SJSA1 (cell line): ENCODE data around the gene POU2F3. TPM values are rescaled to one million over a fixed set of nuclear protein-coding genes. Genes with fewer than 3 reads are reported as not detected.

Source experiments
- DNase-seq, 2 experiments: peaks; one replicate each; pipeline ENCODE4 v3.0.0-alpha.2; 2015 to 2020; ENCODE audit warnings: low spot score in 2 of 2, low read depth in 1 of 2
- H3K27ac ChIP-seq: fragments of 250-450 bp; sonication (Bioruptor Pico); 2 replicates; pipeline ENCODE4 v1.5.1; 2020; ENCODE audit warnings: mild to moderate bottlenecking, moderate library complexity
- H3K27me3 ChIP-seq: fragments of 250-450 bp; sonication (Bioruptor Pico); replicated peaks from 2 replicates; pipeline ENCODE4 v1.5.1; 2020; ENCODE audit warnings: mild to moderate bottlenecking, moderate library complexity
- H3K36me3 ChIP-seq: fragments of 250-450 bp; sonication (Bioruptor Pico); 2 replicates; pipeline ENCODE4 v1.5.1; 2020; ENCODE audit warnings: mild to moderate bottlenecking
- H3K4me1 ChIP-seq: fragments of 250-450 bp; sonication (Bioruptor Pico); replicated peaks from 2 replicates; pipeline ENCODE4 v1.6.1; 2021; ENCODE audit warnings: mild to moderate bottlenecking
- H3K4me3 ChIP-seq: fragments of 250-450 bp; sonication (Bioruptor Pico); 2 replicates; pipeline ENCODE4 v1.5.1; 2020; ENCODE audit warnings: mild to moderate bottlenecking
- H3K9me3 ChIP-seq: fragments of 250-450 bp; sonication (Bioruptor Pico); replicated peaks from 2 replicates; pipeline ENCODE4 v1.5.1; 2020; ENCODE audit warnings: mild to moderate bottlenecking
- total RNA-seq: library from RNA; depleted of rRNA; stranded (reverse); fragments of >200 nt; shearing (Covaris generic); gene quantifications from 2 replicates; pipeline ENCODE4 v1.2.3, GENCODE V29; 2014

POU2F3 gene
- total RNA-seq, 1 experiment from 2014 or later, result not detected

GRCh38 chr11:120339394-120339890 lies 99.5 kb downstream of the POU2F3 start:
- Histone ChIP-seq H3K4me3 (peak overlapping the region; percentile 9; the same call in 1 of the 2 replicates), H3K27me3 (no peaks in the 10 kb centered on the region), H3K9me3 (no peaks in the 10 kb centered on the region), H3K36me3 (peaks cover 5% of the 10 kb centered on the region), H3K27ac (0 out of 2 replicates have a peak overlapping the region, but pooled peaks have one; percentile 9), H3K4me1 (peaks cover 15% of the 10 kb centered on the region)
- peak in 1 of 2 experiments; percentile 49 for DNase-seq

GRCh38 chr11:120340529-120340928 lies 100.6 kb downstream of the POU2F3 start:
- H3K4me3 ChIP-seq, result no peak overlapping the region
- H3K27ac ChIP-seq, result no peak overlapping the region
- no peak for DNase-seq
- no peaks in the 10 kb centered on the region for H3K27me3 ChIP-seq
- H3K9me3 ChIP-seq, result no peaks in the 10 kb centered on the region
- H3K4me1 ChIP-seq, result peaks cover 21% of the 10 kb centered on the region
- peaks cover 5% of the 10 kb centered on the region for H3K36me3 ChIP-seq

GRCh38 chr11:120342226-120342625 lies 102.3 kb downstream of the POU2F3 start:
- Histone ChIP-seq H3K4me1 (peaks cover 21% of the 10 kb centered on the region), H3K27ac (no peak overlapping the region), H3K9me3 (no peaks in the 10 kb centered on the region), H3K4me3 (no peak overlapping the region), H3K36me3 (no peaks in the 10 kb centered on the region), H3K27me3 (no peaks in the 10 kb centered on the region)
- no peak for DNase-seq

- peaks cover 21% of the 10 kb centered on the region for H3K4me1 ChIP-seq
- H3K4me3 ChIP-seq, result no peak overlapping the region
- H3K36me3 ChIP-seq, result no peaks in the 10 kb centered on the region
- no peaks in the 10 kb centered on the region for H3K27me3 ChIP-seq
- H3K27ac ChIP-seq, result no peak overlapping the region
- H3K9me3 ChIP-seq, result no peaks in the 10 kb centered on the region
- no peak for DNase-seq
Measured at GRCh38 chr11:120342678-120343077, 102.7 kb downstream of the POU2F3 start.

- H3K4me1 ChIP-seq, result peaks cover 21% of the 10 kb centered on the region
Measured at GRCh38 chr11:120343429-120343828, 103.5 kb downstream of the POU2F3 start.

GRCh38 chr11:120344302-120345004 lies 104.5 kb downstream of the POU2F3 start:
- Histone ChIP-seq H3K9me3 (no peaks in the 10 kb centered on the region), H3K4me3 (no peak overlapping the region), H3K4me1 (peaks cover 21% of the 10 kb centered on the region), H3K27ac (no peak overlapping the region), H3K27me3 (no peaks in the 10 kb centered on the region), H3K36me3 (no peaks in the 10 kb centered on the region)
- peak in 1 of 2 experiments; percentile 35 for DNase-seq

More at GRCh38 chr11:120343429-120343828, 103.5 kb downstream of the POU2F3 start:
- Histone ChIP-seq H3K4me3 (no peak overlapping the region), H3K9me3 (no peaks in the 10 kb centered on the region), H3K27me3 (no peaks in the 10 kb centered on the region), H3K27ac (no peak overlapping the region), H3K36me3 (no peaks in the 10 kb centered on the region)
- DNase-seq, result no peak

GRCh38 chr11:120346233-120346632 lies 106.3 kb downstream of the POU2F3 start:
- Histone ChIP-seq H3K9me3 (no peaks in the 10 kb centered on the region), H3K4me3 (no peak overlapping the region), H3K27me3 (no peaks in the 10 kb centered on the region), H3K27ac (no peak overlapping the region), H3K36me3 (no peaks in the 10 kb centered on the region), H3K4me1 (peaks cover 8% of the 10 kb centered on the region)
- no peak for DNase-seq

GRCh38 chr11:120350637-120351036 lies 110.7 kb downstream of the POU2F3 start:
- no peak overlapping the region for H3K27ac ChIP-seq
- H3K36me3 ChIP-seq, result no peaks in the 10 kb centered on the region
- no peaks in the 10 kb centered on the region for H3K27me3 ChIP-seq
- no peaks in the 10 kb centered on the region for H3K4me1 ChIP-seq
- H3K4me3 ChIP-seq, result no peak overlapping the region
- no peak for DNase-seq
- no peaks in the 10 kb centered on the region for H3K9me3 ChIP-seq

- H3K4me1 ChIP-seq, result no peaks in the 10 kb centered on the region
- no peak overlapping the region for H3K27ac ChIP-seq
- H3K4me3 ChIP-seq, result no peak overlapping the region
- no peaks in the 10 kb centered on the region for H3K9me3 ChIP-seq
- H3K27me3 ChIP-seq, result no peaks in the 10 kb centered on the region
- H3K36me3 ChIP-seq, result no peaks in the 10 kb centered on the region
- DNase-seq, result no peak
Measured at GRCh38 chr11:120352405-120352804, 112.5 kb downstream of the POU2F3 start.

- Histone ChIP-seq H3K27ac (no peak overlapping the region), H3K9me3 (no peaks in the 10 kb centered on the region), H3K27me3 (no peaks in the 10 kb centered on the region), H3K36me3 (no peaks in the 10 kb centered on the region), H3K4me3 (no peak overlapping the region), H3K4me1 (no peaks in the 10 kb centered on the region)
- DNase-seq, result no peak
Measured at GRCh38 chr11:120354068-120354467, 114.1 kb downstream of the POU2F3 start.

GRCh38 chr11:120354779-120355178 lies 114.8 kb downstream of the POU2F3 start:
- no peak overlapping the region for H3K4me3 ChIP-seq
- H3K27ac ChIP-seq, result no peak overlapping the region
- H3K4me1 ChIP-seq, result no peaks in the 10 kb centered on the region
- no peaks in the 10 kb centered on the region for H3K36me3 ChIP-seq
- no peak for DNase-seq
- H3K27me3 ChIP-seq, result no peaks in the 10 kb centered on the region
- H3K9me3 ChIP-seq, result no peaks in the 10 kb centered on the region

- H3K4me3 ChIP-seq, result no peak overlapping the region
- H3K9me3 ChIP-seq, result no peaks in the 10 kb centered on the region
- DNase-seq, result no peak
- H3K27me3 ChIP-seq, result no peaks in the 10 kb centered on the region
- no peaks in the 10 kb centered on the region for H3K4me1 ChIP-seq
- H3K27ac ChIP-seq, result no peak overlapping the region
- H3K36me3 ChIP-seq, result no peaks in the 10 kb centered on the region
Measured at GRCh38 chr11:120357620-120358019, 117.7 kb downstream of the POU2F3 start.

GRCh38 chr11:120358729-120359128 lies 118.8 kb downstream of the POU2F3 start:
- Histone ChIP-seq H3K4me1 (no peaks in the 10 kb centered on the region), H3K9me3 (no peaks in the 10 kb centered on the region), H3K36me3 (no peaks in the 10 kb centered on the region), H3K4me3 (no peak overlapping the region), H3K27me3 (no peaks in the 10 kb centered on the region), H3K27ac (no peak overlapping the region)
- no peak for DNase-seq

- no peak overlapping the region for H3K27ac ChIP-seq
- H3K36me3 ChIP-seq, result no peaks in the 10 kb centered on the region
- H3K4me1 ChIP-seq, result no peaks in the 10 kb centered on the region
- DNase-seq, result no peak
- H3K4me3 ChIP-seq, result no peak overlapping the region
- no peaks in the 10 kb centered on the region for H3K27me3 ChIP-seq
- no peaks in the 10 kb centered on the region for H3K9me3 ChIP-seq
Measured at GRCh38 chr11:120363436-120363835, 123.5 kb downstream of the POU2F3 start.
